ENCODE results near the gene SAMD1. TPM values are rescaled to one million over a fixed set of nuclear protein-coding genes. Genes with fewer than 3 reads are reported as not detected.

SAMD1 gene
- total RNA-seq, 1 experiment from 2014 or later = 47.1 TPM

GRCh38 chr19:14110650-14111049, 20.1 kb upstream of the SAMD1 start:
- DNase-seq = no peak
- Histone ChIP-seq H3K4me1 (no peaks in the 10 kb centered on the region), H3K27me3 (replicated peaks; ENCODE audit: control insufficient read depth, insufficient read depth, low read length) (no peaks in the 10 kb centered on the region), H3K36me3 (ENCODE audit: control insufficient read depth, insufficient read depth, low read length) (no peaks in the 10 kb centered on the region), H3K4me3 (ENCODE audit: low read depth, low read length) (no peak overlapping the region), H3K9me3 (no peaks in the 10 kb centered on the region)
- Mint-ChIP-seq H3K36me3 (ENCODE audit: insufficient read depth, unreplicated experiment) (no peaks in the 10 kb centered on the region), H3K27me3 (ENCODE audit: insufficient read depth, unreplicated experiment) (no peaks in the 10 kb centered on the region), H3K9me3 (ENCODE audit: unreplicated experiment) (no peaks in the 10 kb centered on the region), H3K4me1 (ENCODE audit: low read depth, unreplicated experiment) (no peaks in the 10 kb centered on the region), H3K27ac (ENCODE audit: unreplicated experiment) (no peak overlapping the region), H3K4me3 (ENCODE audit: unreplicated experiment) (no peak overlapping the region)
- CTCF ChIA-PET = no interaction called here
- POLR2A ChIA-PET = interaction anchor here (0.6 kb wide), 1 partner anchor 30 kb away, joined by 4 read pairs; no protein-coding TSS in a partner anchor
- no peak for TF ChIP-seq CTCF (IDR thresholded peaks at IDR 0.05; ENCODE audit: insufficient read depth in 1 of 2, low read depth in 1 of 2, low read length in 1 of 2, severe bottlenecking in 1 of 2, unreplicated experiment in 1 of 2)
- intact Hi-C loops (cut with micrococcal nuclease; ENCODE audit: unreplicated experiment) = no loop called here
- BruUV-seq (replicated peaks) = no TSS peak

GRCh38 chr19:14107581-14108461, 17.3 kb upstream of the SAMD1 start:
- H3K27me3 Mint-ChIP-seq (ENCODE audit: insufficient read depth, unreplicated experiment) = no peaks in the 10 kb centered on the region
- intact Hi-C loops (cut with micrococcal nuclease; ENCODE audit: unreplicated experiment) = no loop called here
- H3K36me3 Mint-ChIP-seq (ENCODE audit: insufficient read depth, unreplicated experiment) = no peaks in the 10 kb centered on the region
- Histone ChIP-seq H3K4me3 (ENCODE audit: low read depth, low read length) (no peak overlapping the region), H3K9me3 (no peaks in the 10 kb centered on the region), H3K27me3 (replicated peaks; ENCODE audit: control insufficient read depth, insufficient read depth, low read length) (no peaks in the 10 kb centered on the region), H3K36me3 (ENCODE audit: control insufficient read depth, insufficient read depth, low read length) (no peaks in the 10 kb centered on the region), H3K4me1 (no peaks in the 10 kb centered on the region)
- TF ChIP-seq CTCF (IDR thresholded peaks at IDR 0.05; ENCODE audit: insufficient read depth in 1 of 2, low read depth in 1 of 2, low read length in 1 of 2, severe bottlenecking in 1 of 2, unreplicated experiment in 1 of 2) = no peak
- no peak for DNase-seq
- no TSS peak for BruUV-seq (replicated peaks)
- no peak overlapping the region for H3K27ac Mint-ChIP-seq (ENCODE audit: unreplicated experiment)
- no peaks in the 10 kb centered on the region for H3K4me1 Mint-ChIP-seq (ENCODE audit: low read depth, unreplicated experiment)
- H3K4me3 Mint-ChIP-seq (ENCODE audit: unreplicated experiment) = no peak overlapping the region
- H3K9me3 Mint-ChIP-seq (ENCODE audit: unreplicated experiment) = no peaks in the 10 kb centered on the region
- POLR2A ChIA-PET = no interaction called here
- CTCF ChIA-PET = no interaction called here

GRCh38 chr19:14106840-14107239, 16.3 kb upstream of the SAMD1 start:
- intact Hi-C loops (cut with micrococcal nuclease; ENCODE audit: unreplicated experiment) = no loop called here
- no peaks in the 10 kb centered on the region for H3K9me3 Mint-ChIP-seq (ENCODE audit: unreplicated experiment)
- CTCF ChIA-PET = no interaction called here
- Histone ChIP-seq H3K27me3 (replicated peaks; ENCODE audit: control insufficient read depth, insufficient read depth, low read length) (no peaks in the 10 kb centered on the region), H3K4me1 (no peaks in the 10 kb centered on the region), H3K9me3 (no peaks in the 10 kb centered on the region), H3K36me3 (ENCODE audit: control insufficient read depth, insufficient read depth, low read length) (no peaks in the 10 kb centered on the region), H3K4me3 (ENCODE audit: low read depth, low read length) (no peak overlapping the region)
- BruUV-seq (replicated peaks) = no TSS peak
- no peak overlapping the region for H3K27ac Mint-ChIP-seq (ENCODE audit: unreplicated experiment)
- no peak overlapping the region for H3K4me3 Mint-ChIP-seq (ENCODE audit: unreplicated experiment)
- DNase-seq = no peak
- no peaks in the 10 kb centered on the region for H3K27me3 Mint-ChIP-seq (ENCODE audit: insufficient read depth, unreplicated experiment)
- H3K4me1 Mint-ChIP-seq (ENCODE audit: low read depth, unreplicated experiment) = no peaks in the 10 kb centered on the region
- TF ChIP-seq CTCF (IDR thresholded peaks at IDR 0.05; ENCODE audit: insufficient read depth in 1 of 2, low read depth in 1 of 2, low read length in 1 of 2, severe bottlenecking in 1 of 2, unreplicated experiment in 1 of 2) = no peak
- no peaks in the 10 kb centered on the region for H3K36me3 Mint-ChIP-seq (ENCODE audit: insufficient read depth, unreplicated experiment)
- POLR2A ChIA-PET = no interaction called here
